ENCODE measurements around the gene FNTB.

FNTB gene

DNA sequence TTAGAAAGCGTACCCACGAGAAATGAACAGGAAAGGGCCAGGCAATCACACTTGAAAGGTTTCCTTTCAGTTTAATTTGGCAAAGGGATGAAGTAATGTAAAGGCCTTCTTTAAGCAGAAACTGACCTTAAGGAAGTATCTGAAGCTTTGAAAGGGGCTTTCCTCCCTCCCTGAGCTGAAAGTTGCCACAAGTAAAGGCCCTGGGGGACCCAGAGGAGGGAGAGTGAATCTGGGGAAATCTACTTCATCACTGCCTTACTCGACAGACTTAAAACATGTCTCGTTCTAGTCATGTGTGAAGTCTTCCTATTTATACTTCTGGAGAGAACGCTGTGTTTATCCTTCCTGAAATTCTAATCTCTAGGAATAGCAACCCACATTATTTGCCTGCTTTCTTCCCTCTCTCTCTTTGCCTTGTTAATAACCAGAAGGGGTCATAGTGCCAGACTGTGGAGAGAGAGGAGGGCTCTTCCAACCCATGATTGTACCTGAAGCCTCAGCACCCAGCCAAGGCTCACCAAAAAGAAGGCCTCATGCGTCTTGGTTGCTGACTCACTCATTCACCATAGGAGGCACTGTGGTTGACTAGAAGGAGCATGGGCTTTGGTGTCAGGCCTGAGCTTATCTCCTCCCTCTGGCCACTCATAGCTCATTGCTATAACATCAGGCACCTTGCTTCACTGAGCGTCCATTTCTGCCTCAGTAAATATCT is 33.9 kb upstream of the FNTB start:
- no peak for DNase-seq (ENCODE audit: low spot score)

DNA sequence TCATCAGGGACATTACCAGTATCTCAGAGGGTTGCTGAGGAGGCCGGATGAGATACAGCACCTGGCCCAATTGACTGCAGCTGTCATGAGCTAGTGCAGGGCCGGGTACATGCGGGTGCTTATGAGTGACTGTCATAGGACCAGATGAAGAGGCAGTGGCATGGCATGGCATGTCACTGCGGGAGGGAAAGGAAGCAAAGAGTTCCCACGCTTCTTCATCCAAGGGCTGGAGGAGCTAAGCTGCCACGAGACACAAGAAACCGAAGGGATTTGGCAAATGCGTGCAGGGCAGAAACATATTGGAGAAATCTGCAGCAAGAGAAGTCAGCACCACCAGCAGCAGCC is 33.4 kb upstream of the FNTB start:
- DNase-seq (ENCODE audit: low spot score) = no peak

DNA sequence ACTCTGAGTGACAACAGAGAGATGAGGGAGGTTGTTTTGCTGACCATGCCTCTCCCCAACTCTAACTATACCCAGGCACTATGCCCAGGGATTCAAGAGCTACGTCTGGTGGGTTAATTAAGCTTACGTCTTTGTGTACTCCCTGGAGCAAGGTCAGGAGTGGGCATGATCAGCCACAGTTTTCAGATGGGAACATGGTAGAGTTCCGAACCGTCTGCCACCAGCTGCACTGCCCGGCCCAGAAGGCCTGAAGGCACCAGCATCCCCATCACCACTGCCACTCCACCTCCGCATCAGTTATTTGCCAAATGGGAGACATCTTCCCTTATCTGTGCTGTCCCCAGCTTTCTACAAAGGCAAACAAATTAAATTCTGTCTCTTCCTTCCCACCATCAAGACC is 33.0 kb upstream of the FNTB start:
- no peak for DNase-seq (ENCODE audit: low spot score)

GRCh38 chr14:64954491-64955240 is 32.0 kb upstream of the FNTB start:
- DNase-seq (ENCODE audit: low spot score) = no peak

DNA sequence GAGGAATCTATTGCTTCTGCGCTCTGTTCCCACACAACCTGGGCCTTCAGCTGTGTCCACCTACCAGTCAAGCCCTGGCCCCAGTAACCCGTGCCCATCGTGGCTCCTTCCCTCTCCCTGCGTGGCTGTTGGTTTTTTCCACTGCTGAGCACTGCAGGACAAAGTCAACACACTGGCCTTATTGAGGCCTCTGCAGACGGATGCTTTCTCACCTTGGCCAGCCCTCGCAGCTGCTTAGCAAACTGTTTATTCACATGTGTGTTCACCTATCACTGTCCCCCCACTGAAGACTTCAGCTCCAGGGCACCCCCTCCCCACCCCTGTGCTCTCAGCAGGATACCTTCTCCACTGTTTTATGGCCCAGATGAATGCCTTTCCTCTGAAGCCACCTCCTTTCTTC is 31.4 kb upstream of the FNTB start:
- DNase-seq (ENCODE audit: low spot score) = no peak

DNA sequence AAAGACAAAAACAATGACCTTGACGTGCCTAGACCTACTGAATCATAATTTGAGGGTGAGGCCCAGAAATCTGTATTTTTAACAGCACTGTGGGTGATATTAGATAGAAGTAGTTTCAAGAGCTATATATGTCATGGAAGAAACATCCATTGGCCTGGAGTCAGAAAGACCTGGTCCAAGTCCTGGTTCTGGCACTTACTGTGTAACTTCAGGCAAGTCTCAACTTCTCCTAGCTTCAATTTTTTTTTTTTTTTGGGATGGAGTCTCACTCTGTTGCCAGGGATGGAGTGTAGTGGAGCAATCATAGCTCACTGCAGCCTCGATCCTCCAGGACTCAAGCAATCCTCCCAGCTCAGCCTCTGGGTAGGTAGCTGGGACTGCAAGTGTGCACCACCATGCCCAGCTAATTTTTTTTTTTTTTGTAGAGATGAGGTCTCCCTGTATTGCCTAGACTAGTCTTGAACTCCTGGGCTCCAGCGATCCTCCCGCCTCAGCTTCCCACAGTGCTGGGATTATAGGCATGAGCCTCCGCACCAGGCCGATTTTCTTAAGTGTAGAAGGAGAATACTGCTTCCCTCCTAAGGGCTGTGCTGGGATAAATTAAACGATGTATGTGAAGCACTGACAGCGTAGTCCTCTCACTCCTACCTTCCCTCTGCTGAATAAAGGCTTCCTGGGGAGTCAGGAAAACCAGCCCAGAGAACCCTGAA is 29.8 kb upstream of the FNTB start:
- no peak for DNase-seq (ENCODE audit: low spot score)

- DNase-seq (ENCODE audit: low spot score) = no peak
These were observed 28.5 kb upstream of the FNTB start for GRCh38 chr14:64958201-64958600.

DNA sequence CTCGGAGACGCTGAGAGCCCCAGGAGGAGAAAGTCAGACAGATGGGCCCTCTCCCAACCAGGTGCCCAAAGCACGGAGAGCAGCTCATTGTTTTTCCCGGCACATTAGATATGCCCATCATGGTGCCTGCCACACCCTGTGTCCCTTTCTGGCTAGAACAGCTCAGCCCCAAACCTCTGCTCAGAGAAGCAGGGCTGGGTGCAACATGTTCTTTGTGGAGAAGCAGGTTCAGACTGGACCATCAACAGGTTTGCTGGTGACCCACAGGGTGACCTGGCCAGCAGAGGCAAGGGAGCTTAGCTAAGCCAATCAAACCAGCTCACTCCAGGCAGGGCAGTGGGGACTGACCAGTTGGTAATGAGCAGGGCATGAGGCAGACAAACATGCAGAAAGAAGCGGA is 28.0 kb upstream of the FNTB start:
- DNase-seq (ENCODE audit: low spot score) = no peak

DNA sequence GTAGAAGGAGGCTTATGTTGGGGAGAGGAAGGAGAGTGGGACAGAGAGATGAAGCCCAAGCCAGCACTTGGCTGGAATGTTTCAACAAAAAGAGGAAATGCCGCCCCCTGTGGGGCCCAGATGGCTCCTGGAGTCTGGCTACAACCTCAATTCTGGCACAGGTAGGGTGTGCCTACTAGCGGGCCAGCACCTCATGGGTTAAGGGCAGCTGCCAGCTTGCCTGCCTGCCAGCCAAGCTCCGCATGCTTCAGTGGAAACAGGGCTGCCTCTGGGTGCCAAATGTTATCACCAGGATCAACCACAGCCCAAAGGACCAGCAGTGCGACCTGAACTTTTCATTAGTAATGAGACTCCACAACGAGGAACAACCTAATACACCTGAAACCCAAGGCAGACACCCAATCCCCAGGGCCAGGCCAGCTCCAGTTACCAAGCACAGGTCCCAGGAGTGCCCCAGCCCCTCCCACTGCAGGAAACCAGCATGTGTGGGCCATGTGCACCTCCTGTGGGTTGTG is 25.9 kb upstream of the FNTB start:
- DNase-seq (ENCODE audit: low spot score) = no peak

DNA sequence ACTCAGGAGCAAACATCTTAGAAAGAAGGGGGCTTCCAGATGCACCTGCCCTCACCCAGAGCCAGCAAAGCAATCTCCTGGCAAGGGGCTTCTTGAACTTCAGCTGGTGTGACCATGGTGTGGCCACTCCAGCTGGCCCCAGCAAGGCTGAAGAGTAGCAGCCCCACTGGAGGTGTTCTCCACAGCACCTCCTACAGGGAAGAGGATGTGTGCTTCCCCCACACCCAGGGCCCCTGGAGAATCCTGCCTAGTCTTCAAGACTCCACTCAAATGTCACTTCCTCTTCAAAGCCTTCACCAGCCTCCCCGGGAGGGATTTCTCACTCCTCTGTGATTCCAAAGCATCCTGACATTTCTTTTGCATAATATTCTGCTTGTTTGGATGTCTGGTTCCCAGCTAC is 23.1 kb upstream of the FNTB start:
- no peak for DNase-seq (ENCODE audit: low spot score)

GRCh38 chr14:64965356-64966000 is 21.2 kb upstream of the FNTB start:
- no peak for DNase-seq (ENCODE audit: low spot score)

DNA sequence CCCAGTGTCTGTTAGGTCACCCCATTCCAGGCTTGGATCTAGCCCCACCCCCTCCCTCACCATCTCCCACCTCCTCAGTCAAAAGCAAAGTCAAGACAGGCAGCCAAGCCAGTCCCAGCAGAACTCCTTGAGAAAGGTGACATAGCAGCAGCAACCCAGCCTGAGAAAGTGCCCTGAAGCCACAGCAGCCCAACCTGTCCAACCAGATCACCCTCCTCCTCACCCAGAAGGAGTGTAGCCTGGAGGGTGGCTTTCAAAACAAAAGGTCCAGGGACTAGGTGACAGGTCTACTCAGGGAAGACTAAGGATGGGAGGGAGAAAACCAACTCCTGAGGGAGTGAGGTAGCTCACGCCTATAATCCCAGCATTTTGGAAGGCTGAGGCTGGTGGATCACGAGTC is 19.7 kb upstream of the FNTB start:
- DNase-seq (ENCODE audit: low spot score) = no peak

- DNase-seq (ENCODE audit: low spot score) = no peak
These were observed 18.5 kb upstream of the FNTB start for GRCh38 chr14:64968167-64968566.

DNA sequence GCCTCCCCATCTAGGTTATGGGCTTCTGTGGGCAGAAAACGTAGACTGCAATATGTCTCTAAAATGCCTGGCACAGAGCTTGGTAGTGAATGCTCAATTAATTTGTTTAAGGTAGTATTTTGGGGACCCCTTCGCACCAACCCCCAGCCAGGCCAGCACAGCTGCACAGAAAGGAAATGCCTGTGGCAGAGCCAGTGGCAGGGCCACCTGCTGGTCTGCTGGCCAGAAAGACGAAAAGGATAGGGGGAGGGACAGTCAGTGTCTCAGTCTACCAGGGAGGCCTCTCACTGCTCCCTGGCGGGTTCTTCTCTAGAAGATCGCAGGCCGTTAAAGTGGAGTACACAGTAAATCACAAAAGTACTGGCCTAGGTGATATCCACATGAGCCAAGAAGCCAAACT is 18.0 kb upstream of the FNTB start:
- DNase-seq (ENCODE audit: low spot score) = no peak

- no peak for DNase-seq (ENCODE audit: low spot score)
These were observed 16.7 kb upstream of the FNTB start for GRCh38 chr14:64970041-64970440.

GRCh38 chr14:64970776-64971477 is 15.8 kb upstream of the FNTB start:
- DNase-seq (ENCODE audit: low spot score) = no peak

GRCh38 chr14:64971491-64971942 is 15.2 kb upstream of the FNTB start:
- no peak for DNase-seq (ENCODE audit: low spot score)

DNA sequence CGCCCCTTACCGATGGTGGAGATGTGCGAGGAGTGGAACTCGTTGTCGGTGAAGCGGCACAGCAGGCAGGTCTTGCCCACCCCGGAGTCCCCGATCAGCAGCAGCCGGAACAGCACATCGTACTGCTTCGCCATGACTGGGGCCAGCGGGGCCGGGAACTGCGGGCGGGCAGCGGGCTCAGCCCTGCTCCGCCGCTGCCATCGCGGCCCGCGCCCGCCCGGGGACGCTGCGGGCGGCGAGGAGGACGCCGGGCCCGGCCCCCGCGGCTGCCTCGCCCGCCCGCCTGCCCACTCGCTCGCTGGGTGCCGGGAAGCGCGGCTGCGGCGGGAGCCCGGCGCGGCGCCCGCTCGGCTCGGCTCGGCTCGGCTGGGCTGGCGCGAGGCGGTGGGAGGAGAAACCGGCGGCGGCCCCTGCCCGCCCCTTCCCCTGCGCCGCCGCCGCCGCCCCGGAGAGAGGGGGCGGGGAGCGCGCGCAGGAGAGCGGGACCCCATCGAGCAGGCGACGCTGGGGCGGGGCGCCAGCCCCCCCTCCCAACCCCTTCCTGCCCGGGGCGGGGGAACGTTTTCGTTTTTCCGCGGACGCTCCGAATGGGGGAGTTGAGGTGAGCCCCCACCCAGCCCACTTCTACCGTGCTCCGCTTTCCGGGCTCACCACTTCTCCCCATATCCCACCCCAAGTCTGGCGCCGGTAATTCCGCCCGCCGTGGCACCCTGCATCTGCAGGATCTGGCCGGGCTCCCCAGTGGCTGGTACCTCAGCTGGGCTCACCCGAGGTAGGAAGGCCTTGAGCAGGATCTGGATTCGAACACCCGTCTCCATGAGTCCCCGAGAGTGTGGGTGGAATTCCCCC is 14.5 kb upstream of the FNTB start, which contains the start of gene RAB15:
RAB15 (minus strand) TSS at position 394 of the 849 bp plus-strand sequence; CDS start at position 134, 260 bp downstream.
- DNase-seq (ENCODE audit: low spot score) = no peak

- no peak for DNase-seq (ENCODE audit: low spot score)
These were observed 13.7 kb upstream of the FNTB start for GRCh38 chr14:64973026-64973442.

DNA sequence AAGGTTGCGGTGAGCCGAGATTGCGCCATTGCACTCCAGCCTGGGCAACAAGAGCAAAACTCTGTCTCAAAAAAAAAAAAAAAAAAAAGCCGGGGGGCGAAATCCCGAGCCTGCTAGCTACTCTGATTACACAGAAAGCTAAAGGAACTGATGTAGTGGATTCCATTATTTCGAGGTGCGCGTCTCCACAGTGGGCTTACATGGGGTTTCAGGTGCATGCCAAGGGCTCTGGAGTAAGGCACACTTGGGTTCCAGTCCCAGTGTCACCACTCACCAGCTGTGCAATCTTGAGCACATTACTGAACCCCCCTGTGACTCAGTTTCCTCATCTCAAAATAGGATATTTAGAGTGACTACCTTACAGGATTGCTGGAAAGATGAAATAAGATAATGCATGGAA is 12.9 kb upstream of the FNTB start:
- no peak for DNase-seq (ENCODE audit: low spot score)
